HL-60/S4 (cell line): ENCODE results near the gene TMEM120B.

Experiments
- in situ Hi-C: fragments of 300-500 bp; cut with MboI; formaldehyde crosslinking; loops from 2 replicates; pipeline ENCODE4 v1.14.3; 2022; ENCODE audit warnings: low sequenced_read_pairs

The TMEM120B gene

DNA sequence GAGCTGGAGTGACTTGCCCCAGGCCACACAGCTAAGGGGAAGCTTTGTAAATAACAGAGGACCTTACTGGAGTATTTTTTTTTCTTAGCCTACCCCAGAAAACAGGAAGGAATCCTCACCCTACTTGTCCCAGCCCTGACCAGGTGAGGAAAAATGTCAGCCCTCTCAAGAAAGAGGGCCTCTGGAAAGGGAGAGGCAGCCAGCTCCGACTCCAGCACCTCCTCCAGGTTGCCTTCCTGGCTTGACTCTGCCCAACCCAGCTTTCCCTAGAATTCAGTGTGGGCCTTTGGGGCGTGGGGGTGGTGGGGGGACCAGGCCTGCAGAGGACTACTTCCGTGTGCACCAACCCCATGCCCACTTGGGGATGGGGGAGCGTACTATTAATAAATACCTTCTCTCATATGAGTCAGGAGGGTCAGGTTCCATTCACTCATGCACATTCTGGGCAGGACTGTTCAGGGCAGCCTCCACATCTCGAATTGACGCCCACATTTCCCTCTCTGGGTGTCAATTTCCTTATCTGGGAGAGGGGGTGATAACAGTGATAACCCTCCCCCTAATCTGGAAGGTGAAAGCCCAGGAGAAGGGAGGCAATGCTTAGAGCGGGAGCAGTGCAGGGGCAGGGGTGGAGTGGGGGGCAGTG lies 75.7 kb downstream of the TMEM120B start:
- in situ Hi-C loops: loop anchor here (10.0 kb wide), 1 partner anchor 233 kb away; no protein-coding TSS in a partner anchor

DNA sequence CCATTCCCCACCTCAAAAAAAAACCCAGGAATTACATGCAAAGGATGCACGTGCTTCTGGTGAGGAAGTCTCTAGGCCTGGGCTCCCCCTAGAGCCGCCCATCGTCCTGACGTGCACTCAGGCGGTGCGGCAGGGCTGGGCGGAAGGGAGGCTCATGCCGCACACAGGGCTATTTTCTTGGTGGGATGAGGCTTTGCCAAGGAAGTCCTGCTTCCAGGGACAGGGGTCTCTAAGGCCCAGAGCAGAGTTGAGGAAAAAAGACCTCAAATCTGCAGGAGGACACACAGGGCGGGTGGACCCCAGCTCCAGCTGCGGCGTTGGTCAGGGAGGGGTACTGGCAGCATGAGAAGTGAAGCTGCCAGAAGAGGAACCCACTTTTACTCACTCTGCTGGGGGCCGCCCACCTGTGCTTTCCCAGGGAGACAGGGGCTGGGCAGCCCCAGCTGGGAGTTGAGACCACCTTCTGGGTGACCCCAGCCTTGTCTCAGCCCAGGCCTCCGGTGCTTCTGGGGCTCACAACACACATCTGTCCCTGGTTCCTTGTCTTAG lies 76.8 kb downstream of the TMEM120B start:
- in situ Hi-C loops: loop anchor here (10.0 kb wide), 1 partner anchor 235 kb away; no protein-coding TSS in a partner anchor

DNA sequence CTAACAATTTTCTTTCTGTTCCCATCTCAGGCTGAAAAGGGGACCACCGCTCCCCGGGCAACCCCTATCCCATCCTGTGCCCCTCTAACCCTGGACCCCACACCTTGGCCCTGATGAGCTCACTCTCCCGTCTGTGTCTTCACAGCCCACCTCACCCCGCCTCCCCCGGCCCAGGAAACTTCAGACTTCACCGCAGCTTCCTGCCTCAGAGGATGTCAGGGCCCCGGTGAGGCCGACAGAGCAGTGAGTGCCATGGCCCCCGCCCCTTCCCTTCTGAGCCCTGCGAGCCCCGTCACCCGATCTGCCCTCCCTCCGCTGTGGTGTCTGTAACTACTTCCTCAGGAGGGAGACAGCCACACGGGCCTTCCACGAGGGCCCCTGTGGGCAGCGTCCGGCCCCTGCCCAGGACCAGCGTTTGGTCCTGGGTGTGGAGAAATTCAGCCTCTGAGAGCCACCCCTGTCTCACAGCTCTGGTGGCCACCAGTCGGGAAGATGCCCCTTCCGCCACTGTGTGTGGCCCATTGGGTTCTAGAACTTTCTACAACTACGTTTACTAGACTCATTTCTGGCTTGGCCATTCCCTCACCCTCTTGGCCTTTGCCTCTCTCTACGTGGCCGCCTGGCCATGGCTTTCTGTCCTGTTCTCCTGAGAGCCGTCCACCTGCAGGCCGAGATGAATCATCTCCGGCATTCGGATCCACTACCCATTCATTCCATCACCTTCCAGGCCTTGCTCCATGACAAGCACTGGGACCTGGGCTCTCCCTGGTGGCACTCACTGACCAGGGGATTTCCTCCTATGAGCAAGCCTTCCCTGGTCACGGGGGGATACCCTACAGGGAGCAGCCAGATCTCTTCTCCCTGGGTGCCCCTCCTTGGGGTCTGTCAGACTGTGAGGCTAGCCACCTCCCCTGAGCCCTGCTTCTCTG lies 77.5 kb downstream of the TMEM120B start:
- in situ Hi-C loops: loop anchor here (5.0 to 10.0 kb wide), 3 partner anchors 97 to 235 kb away; partner anchors contain the start of gene PSMD9

DNA sequence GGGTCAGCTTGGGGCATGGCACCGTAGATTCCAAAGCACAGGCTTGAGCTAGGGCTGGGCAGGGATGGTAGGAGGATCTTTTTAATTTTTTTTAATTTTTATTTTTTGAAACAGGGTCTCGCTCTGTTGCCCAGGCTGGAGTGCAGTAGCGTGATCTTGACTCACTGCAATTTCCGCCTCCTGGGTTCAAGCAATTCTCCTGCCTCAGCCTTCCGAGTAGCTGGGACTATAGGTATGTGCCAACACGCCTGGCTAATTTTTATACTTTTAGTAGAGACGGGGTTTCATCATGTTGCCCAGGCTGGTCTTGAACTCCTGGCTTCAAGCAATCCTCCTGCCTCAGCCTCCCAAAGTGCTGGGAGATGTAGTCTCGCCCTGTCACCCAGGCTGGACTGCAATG lies 78.2 kb downstream of the TMEM120B start:
- in situ Hi-C loops: loop anchor here (5.0 kb wide), 2 partner anchors 97 to 98 kb away; partner anchors contain the start of gene PSMD9

DNA sequence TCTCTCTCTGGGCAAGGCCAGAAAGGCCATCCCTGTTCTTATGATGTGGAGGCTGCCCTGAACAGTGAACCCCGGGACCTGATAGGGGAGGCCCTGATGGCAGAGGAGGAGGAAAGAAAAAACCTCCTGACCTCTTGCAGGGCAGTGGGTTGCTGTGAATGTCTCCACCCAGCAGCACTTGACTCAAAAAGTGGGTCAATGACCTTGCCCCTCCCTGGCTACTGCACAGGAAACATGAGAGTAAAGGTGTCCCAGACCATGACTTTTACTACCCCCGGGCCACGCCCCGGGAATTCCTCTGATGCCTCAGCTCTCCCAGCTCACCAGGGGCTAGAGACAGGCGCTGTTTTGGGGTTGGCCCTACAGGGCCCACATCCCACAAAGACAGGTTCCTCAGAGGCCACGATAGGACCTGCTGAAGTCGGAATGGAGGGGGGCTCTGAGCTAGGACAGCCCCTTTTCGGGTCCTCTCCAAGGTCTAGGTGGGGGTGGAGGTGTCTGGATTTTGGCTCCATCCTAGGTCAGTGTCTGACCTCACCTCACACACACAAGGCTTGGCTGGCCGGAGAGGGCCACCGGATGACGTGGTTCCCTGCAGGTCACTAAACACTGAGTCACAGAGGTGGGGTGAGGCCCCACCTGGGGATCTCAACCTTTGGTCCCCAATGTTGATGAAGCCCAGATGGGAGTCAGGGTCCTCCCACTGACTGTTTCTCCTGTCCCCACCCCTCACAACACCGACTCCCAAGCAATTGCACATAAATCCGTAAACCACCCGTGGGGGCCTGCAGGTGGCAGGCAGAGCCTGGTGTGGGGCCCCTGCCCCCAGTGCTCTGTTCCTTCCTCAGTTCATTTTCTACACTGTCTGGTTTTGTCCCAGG lies 79.4 kb downstream of the TMEM120B start:
- in situ Hi-C loops: loop anchor here (5.0 kb wide), 2 partner anchors 95 to 100 kb away; partner anchors contain the start of gene PSMD9

DNA sequence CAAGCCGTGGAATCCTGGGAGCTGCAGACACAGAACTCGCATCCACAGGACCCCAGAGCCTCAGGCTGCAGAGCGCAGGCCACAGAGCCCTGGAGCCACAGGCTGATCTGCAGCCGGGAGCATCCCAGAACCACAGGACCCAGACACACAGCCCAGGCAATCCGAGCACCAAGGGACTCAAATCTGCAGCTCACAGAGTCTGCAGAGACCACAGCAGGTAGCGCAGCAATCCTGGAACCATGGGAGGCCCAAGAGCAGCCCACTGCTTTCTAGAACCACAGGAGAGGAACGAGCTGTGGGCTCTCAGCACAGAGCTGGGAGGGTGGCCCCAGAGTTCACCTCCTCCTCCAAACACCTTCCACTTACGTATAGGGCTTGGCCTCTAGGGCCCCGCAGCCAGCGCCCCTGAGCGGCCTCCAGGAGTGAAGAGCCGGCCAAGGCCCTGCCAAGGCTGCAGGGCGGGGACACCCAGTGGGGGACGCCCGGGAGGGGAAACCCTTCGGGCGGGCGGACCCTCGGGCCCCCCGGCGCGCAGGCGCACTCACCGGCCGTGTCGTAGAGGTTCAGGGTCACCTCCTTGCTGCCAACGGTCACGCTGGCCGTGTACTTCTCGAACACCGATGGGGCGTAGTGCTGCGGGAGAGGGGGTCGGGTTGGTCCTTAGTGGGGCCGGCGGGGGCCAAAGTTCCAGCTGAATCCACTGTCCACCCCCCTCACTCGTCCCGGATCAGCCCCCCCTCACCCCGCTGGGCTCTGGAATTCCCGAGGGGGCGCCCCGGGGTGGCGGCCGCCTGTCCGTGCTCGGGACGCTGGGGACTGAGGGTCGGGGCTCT lies 80.3 kb downstream of the TMEM120B start:
- in situ Hi-C loops: loop anchor here (5.0 kb wide), 2 partner anchors 94 to 101 kb away; partner anchors contain the start of gene PSMD9

DNA sequence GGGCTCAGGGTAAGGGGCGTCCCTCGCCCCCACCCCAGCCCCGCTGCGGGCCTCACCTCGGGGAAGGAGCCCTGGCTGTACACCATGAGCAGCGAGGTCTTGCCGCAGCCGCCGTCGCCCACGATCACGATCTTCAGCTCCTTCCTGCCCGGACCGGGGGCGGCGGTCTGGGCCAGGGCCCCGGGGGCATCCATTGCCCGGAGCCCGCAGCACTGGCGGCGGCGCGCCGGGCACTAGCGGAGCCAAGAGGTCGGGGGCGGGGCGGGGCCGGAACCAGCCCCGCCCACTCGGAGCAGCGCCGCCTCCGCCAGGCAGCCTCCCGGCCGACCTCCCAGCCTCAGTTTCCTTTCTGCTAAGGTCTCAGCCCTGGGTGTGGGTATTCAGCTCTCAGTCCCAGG lies 80.9 kb downstream of the TMEM120B start, which contains the start of gene RHOF:
Gene RHOF, minus strand, starts transcription at position 249 of the 398 bp plus-strand sequence. Its CDS starts 55 bp downstream, at position 194.
- in situ Hi-C loops: loop anchor here (5.0 kb wide), 2 partner anchors 94 to 101 kb away; partner anchors contain the start of gene PSMD9

DNA sequence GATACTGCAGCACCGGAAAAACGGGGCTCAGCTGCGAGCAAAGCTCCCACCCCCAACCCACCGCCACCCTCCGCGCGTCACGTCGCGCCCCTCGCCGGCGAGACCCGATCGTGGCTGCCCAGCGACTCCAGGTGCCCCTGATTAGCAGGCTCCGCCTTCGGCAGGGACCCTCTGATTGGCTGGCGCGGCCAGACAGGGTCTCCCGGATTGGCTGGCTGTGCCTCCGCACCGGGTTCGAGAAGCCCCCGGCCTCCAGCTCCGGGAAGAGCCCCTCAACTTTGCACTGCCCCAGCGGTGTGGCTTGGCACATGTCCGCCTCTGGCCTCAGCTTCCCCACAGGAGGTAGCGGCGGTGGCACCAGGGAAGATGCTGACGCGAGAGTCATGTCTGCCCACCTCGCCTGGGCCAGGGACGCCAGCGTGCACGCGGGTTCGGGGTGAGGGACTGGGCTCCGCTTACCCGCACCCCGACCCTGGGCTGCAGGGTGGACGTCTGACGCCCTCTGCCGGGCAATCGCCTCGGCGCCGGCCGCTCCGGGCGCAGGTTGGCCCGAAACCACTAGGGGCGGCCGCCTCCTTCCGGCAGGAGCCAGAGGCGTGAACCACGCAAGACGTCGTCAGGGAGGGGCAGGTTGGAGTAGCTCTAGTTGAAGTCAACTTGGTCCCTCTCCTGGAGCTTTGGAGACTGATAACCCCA lies 81.4 kb downstream of the TMEM120B start:
- in situ Hi-C loops: loop anchor here (5.0 kb wide), 2 partner anchors 93 to 102 kb away; partner anchors contain the start of gene PSMD9

DNA sequence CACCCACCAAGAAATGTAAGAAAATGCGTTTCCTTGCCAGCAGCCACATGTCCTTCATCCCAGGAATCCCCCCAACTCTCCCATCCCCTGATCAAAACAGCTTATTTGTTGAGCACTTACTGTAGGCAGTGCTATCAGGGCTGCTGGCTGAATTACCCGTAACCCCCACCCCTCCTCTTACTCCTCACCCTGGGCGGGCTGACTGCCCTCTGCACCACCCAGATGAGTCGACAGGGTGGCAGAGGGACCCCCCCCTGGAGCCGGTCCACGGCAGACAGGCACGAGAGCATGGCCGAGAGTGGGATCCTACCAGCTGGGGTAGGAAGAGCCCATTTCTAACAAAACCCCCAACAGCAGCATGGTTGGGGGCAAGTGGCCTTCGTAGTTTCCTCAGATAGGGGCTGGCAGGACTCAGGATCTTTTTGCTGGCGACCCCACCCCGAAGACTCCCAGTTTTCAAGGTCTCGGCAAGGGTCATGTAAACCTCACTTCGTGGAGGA lies 82.0 kb downstream of the TMEM120B start:
- in situ Hi-C loops: loop anchor here (5.0 kb wide), 2 partner anchors 93 to 102 kb away; partner anchors contain the start of gene PSMD9

DNA sequence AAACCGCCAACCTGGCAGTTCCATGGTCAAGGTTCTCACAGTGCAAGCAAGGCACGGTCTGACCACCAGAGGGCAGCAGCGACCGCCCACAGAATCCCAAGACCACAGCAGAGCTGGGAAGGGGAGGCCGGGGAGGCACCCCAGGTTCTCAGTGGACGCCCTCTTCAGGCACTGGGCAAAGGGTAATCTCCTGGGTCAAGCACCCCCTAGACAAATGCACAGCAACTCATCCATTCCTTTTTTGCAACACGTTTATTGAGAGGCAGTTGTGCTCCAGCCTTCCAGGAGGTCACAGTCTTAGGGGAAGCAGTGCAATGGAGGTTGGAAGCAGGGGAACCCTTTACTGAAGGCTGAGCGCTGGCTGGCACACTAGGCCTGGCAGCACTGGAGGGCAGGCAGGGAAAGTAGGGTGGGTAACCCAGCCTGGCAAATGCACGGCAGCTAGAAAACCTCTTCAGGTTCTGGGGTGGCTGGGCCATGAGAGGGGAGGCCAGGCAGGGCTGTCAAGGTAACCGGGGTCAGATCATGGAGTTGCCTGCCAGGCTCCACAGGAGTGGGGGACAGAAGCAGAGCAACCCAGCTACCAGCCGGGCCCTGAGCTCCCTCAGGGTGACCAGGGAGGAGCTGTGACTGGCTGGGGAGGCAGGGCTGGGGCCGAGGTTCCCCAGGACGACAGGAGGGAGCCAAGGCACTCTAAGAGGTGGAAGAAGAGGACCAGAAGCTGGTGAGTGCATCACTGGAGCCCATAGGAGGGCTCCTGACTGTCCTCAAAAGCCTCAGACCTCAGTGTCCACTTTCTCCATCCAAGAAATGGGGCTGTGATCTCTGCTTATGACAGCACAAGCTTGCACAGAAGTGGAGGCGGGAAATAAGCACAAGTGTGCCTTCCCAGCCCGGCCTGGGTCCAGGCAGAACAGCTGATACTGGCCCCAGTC lies 82.7 kb downstream of the TMEM120B start:
- in situ Hi-C loops: no loop called here

DNA sequence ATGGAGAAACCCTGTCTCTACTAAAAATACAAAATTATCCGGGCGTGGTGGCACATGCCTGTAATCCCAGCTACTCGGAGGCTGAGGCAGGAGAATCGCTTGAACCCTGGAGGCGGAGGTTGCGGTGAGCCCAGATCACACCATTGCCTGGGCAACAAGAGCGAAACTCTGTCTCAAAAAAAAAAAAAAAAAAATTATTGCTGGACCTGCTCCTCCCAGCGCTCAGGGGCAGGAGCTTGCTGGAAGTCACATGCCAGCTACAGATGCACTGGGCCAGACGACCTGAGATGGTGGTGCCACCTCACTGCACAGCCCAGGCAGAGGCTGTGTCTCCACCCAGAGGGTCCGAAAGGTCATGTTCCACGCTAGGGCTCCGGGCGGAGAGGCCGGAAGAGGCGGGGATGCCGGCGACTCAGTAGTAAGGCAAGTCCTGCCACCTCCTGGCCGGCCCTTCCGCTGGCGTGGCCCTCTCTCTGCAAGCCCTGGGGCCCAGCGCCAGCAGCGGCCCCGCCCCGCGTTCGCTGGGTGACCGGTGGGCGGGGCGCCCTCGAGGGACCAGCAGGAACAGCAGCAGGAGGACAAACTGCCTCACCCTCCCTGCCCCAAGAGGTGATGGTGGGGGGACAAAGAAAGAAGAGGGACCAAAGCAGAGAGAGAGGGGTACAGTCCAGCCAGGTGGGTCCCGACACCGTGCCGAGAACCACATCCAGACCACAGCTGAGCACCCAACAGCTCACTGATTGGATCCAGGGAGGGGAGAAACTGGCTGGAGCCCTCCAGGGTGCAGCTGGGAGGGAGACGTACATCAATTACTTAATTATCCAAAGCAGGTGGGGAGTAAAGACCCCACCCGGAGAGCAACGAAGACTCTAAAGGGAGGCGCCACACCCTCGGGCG lies 84.6 kb downstream of the TMEM120B start:
- in situ Hi-C loops: no loop called here

DNA sequence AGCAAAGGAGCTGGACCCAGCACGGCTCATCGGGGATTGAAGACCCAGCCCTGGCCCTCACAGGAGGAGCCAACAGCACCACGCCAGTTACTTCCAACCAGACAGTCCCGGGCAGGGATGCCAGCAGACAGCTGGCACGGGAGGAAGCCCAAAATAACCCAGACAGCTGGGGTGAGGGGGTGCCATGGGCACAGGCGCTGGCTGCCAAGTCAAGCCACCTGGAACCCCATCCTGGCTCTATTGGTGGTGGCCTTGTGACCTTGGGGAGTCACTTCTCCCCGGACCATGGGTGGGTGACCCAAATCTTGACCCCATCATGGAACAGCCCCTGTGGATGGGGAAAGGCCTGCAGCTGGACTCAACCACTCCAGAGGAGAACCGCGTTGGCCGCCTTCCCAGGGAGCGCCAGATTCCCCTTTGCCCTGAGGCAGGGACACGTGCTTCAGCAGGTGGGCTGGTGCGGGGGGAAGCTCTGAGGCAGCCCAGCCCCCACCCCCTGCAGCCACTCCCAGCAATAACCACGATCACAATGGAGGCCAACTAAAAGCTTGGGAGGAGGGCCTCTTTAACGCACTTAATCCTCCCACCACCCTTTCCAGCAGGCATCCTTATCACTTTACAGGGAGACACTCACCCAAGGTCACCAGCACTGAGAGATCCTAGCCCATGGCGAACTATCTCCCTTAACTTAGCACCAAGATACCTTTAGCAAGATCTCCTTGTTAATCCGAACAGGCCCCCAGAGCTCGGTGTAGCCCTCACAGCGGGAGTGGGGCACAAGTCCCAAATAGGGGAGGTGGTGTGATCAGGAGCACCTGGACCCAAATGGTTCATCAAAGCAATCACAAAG lies 85.6 kb downstream of the TMEM120B start:
- in situ Hi-C loops: no loop called here

DNA sequence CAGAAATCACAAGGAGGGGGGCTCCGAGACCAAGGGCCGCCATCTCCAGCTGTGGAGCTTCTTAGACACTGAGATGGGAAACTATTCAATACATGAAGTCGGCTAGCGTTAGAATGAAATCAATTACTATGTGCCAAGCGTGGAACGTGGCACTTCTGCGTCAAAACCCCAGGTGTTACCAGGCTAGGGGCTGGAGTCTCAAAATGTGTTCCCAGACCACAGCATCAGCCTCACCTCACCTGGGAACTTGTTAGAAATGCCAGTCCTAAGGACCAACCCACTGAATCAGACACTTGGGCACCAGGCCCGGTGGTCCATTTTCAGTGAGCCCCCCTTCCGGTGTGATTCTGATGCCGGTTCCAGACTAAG lies 86.2 kb downstream of the TMEM120B start:
- in situ Hi-C loops: no loop called here

DNA sequence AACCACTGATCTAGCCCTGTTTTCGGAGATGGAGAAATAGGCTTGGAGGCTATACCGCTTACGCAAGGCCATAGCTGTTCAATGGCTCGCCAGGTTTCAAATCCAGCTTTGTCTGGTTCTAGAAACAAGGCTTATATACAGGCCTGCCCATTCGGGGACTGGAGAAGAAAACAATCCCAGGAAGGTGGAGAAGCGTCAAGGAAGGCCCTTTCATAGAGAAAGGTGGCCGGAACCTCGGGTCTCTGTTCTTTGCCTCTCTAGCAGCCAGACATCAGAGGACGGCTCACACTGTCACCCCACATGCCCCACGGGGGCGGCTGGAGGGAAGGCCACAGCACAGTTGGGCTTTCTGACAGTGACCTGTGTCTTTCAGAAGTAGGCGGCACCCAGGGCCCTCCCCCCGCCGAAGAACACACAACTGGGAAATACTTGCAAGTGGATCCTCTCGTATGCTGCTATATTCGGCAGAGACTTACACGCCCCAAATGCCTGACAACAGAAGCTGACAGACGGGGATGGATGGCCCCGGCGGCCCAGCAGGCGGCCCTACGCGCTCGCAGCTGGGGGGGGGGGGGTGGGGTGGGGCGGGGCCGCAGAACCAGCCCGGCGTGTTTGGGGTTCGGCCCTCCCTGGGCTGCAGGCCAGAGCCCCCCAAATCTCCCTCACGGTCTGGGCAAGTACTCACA lies 86.7 kb downstream of the TMEM120B start:
- in situ Hi-C loops: no loop called here
